ENCODE results near the gene DGKZ.
A peak's percentile ranks its signal among the peaks of the same experiment; 100 is the strongest.
"Not testable (repeated sequence)": the region's sequence is repeated elsewhere in the genome, so short reads cannot be mapped to it uniquely, and the experiment has no call there.

Gene DGKZ

DNA sequence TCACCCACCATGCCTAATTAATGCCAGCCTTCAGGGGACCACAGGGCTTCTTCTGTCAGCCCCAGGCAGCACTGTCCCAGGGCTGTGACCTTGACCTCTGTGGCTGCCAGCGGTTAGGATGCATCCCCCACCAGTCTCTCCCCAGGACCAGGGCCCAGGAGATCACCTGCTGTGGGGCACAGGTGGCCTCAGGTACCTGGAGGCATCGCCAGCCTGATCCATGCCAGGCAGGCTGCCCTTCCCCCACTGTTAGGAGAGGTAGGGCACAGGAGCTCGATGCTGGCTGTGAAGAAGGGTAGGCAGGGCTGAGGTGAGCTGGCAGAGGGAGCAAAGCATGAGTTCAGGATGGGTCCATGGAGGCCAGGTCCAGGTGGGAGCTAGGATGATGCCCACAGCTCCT lies 17.5 kb downstream of the DGKZ start:
- no peak for DNase-seq

- no peak for DNase-seq
Measured at GRCh38 chr11:46366260-46366659, 19.0 kb downstream of the DGKZ start.

- no peak for DNase-seq
Measured at GRCh38 chr11:46366661-46367161, 19.4 kb downstream of the DGKZ start.

DNA sequence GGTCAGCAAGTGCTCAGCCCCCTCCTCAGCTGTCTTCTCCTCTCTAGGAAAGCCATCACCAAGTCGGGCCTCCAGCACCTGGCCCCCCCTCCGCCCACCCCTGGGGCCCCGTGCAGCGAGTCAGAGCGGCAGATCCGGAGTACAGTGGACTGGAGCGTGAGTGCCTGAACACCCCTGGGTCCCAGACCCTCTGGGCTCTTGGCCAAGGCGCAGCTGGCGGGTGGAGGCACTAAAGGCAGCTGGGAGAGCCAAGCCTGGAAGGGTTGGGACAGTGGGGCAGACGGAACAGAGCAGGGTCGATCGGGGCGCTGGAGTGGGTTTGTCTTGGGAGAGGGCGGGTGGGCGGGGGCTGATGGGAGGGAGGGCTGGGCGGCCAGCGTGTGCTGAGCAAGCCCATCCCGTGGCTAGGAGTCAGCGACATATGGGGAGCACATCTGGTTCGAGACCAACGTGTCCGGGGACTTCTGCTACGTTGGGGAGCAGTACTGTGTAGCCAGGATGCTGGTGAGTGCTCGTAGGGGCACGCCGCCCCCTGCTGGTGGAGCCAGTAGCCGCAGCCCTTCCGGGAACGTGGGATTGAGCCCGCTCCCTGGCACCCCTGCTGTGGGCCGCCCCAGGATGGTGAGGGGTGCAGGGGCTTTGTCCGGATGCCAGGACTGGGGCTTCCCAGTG lies 20.1 kb downstream of the DGKZ start:
- DNase-seq: peak in 38 of 56 donors; percentile 20 to 83 (median 52)

GRCh38 chr11:46367916-46368267 lies 20.6 kb downstream of the DGKZ start:
- DNase-seq: no peak

DNA sequence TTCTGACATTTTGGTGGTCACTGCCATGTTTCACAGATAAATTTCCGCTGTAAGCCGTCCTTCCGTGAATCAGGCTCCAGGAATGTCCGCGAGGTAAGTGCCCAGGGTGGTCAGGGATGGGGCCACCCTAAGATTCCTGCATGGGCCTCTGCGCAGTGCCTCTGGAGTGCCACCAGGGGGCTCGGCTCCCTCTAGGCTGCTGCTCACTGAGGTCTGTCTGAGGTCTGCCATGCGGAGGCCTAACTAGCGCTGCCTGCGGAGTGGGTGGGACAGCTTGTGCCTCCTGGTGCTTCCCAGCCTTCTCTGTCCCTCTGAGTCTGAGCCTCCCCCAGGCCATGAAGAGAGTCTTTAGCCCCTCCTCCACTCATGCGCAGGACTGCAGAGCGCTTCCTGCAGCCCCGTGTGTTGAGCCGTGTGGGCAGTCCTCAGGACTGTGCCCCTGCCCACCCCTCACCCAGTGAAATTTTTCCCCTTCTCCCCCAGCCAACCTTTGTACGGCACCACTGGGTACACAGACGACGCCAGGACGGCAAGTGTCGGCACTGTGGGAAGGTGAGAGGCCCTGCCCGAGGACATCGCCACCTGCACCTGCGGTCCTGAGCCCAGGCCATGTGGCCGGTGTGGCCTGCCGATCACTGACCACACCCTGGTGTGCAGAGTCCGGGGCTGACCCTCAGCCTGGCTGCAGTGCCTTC lies 22.3 kb downstream of the DGKZ start:
- DNase-seq: peak in 15 of 56 donors; percentile 24 to 64 (median 42)

- no peak for DNase-seq
Measured at GRCh38 chr11:46370253-46370652, 23.0 kb downstream of the DGKZ start.

GRCh38 chr11:46371262-46371661 lies 24.0 kb downstream of the DGKZ start:
- DNase-seq: not testable (repeated sequence)

DNA sequence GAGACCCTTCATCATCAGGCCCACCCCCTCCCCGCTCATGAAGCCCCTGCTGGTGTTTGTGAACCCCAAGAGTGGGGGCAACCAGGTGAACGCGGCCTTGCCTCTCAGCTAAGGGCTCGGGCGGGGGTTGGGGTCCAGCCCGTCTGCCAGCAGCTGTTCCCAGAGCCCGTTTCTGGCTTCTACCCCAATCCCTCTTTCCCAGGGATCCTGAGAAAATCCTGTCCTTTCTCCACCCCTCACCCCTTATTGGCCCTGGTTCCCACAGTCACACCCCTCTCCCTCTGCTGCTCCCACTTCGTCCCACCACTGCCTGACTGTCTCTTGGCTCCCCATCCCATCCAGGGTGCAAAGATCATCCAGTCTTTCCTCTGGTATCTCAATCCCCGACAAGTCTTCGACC lies 24.8 kb downstream of the DGKZ start:
- no peak for DNase-seq

DNA sequence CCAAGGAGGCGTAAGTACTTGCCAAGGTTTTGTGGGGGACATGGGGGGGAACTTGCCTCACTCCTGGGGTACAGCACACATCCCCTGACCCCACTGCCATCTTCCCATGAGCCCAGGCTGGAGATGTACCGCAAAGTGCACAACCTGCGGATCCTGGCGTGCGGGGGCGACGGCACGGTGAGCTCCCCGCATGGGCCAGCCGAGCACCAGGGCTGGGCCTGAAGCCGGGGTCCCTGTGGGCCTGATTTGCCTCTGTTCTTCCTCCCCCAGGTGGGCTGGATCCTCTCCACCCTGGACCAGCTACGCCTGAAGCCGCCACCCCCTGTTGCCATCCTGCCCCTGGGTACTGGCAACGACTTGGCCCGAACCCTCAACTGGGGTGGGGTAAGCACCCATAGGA lies 25.2 kb downstream of the DGKZ start:
- DNase-seq: not testable (repeated sequence)

- DNase-seq: no peak
Measured at GRCh38 chr11:46373787-46374740, 26.8 kb downstream of the DGKZ start.

DNA sequence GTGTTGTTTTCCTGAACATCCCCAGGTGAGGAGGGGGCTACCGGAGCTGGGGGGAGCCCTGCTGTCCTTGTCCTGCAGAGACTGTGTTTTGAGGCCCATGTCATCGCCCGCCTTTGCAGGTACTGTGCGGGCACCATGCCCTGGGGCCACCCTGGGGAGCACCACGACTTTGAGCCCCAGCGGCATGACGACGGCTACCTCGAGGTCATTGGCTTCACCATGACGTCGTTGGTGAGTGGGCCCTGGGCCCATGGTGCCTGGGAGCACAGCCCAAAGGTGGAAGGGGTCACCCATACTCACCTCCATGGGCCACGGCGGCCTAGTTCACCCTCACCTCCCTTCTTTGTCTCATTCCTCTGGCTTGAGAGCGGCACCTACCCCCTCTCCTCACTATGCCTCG lies 27.6 kb downstream of the DGKZ start:
- no peak for DNase-seq

GRCh38 chr11:46375392-46376101 lies 28.3 kb downstream of the DGKZ start:
- no peak for DNase-seq

GRCh38 chr11:46376258-46377050 lies 29.2 kb downstream of the DGKZ start:
- DNase-seq: no peak

GRCh38 chr11:46377290-46377689 lies 30.0 kb downstream of the DGKZ start:
- no peak for DNase-seq

DNA sequence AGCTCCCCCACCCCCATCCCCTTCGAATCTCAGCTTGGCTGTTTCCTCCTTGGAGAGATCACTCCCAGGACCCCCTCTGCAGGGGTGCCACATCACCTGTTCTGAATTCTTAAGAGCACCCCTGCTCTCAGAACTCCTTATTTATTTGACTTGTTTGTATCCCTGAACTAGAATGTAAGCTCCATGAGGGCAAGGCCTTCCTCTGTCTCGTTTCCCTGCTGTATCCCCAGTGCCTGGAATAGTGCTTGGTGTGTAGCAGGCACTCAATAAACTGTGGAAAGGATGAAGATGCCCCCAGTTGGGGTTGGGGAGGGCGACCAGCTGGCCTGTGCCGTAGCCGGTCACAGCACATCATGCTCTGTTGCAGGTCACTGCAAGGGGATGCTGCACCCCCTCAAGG lies 30.6 kb downstream of the DGKZ start:
- DNase-seq: no peak

DNA sequence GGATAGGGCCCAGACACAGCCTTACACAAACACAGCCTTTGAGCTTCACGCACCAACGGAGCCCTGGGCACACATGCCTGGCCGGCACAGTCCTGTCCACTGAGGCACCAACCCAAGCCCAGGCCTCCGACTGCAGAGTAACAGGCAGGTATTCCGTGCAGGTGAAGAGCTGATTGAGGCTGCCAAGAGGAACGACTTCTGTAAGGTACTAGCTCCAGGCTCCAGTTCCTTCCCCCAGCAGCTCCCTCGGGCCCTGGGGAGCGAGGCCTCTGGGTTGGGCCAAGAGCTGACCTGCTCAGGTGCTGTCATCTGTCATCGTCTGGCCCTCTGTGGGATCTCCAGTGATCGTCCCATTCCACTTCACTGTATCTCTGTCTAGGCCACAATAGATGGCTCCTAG lies 31.0 kb downstream of the DGKZ start:
- DNase-seq: no peak

DNA sequence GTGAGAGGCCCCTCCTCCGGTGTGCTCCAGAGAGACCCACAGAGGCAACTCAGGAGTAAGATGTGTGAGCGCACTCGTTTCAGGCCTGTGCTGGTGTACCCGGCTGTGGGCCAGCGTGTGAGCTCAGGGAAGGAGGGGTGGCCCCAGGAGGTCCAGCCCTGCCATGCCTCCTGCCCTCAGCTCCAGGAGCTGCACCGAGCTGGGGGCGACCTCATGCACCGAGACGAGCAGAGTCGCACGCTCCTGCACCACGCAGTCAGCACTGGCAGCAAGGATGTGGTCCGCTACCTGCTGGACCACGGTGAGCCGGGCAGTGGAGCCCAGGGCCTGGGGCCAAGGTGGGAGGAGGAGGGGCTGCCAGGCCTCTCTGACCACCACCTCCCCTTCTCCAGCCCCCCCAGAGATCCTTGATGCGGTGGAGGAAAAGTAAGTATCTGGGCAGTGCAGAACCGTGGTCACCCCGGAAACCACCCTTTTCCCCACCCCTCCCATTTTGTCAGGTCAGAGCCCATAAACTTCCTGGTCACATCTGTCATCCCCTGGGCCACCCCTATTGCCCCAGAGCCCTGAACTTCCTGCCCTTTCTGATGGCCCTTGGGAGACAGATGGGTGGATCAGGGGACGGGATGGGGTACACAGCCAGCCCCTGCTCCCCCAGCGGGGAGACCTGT lies 31.7 kb downstream of the DGKZ start:
- DNase-seq: no peak

- not testable (repeated sequence) for DNase-seq
Measured at GRCh38 chr11:46379482-46380293, 32.4 kb downstream of the DGKZ start.

All from amygdala (tissue), 56 donors.